Trophoblast cell (in vitro differentiated cells and primary cell): Measurements from ENCODE around the gene PLEK2.
A peak's percentile ranks its signal among the peaks of the same experiment; 100 is the strongest.

Source experiments
- DNase-seq, 2 donors: peaks; one replicate each; pipeline ENCODE4 v3.0.0-alpha.2; 2016
- H2AFZ ChIP-seq: 2 replicates; pipeline ENCODE4 v1.6.1; 2013; ENCODE audit warnings: low read length, moderate library complexity, mild to moderate bottlenecking; ENCODE audit not compliant: insufficient read depth, poor library complexity
- H2AK5ac ChIP-seq: 2 replicates; pipeline ENCODE4 v1.6.1; 2013; ENCODE audit warnings: mild to moderate bottlenecking, low read length
- H2BK120ac ChIP-seq: 2 replicates; pipeline ENCODE4 v1.6.1; 2013; ENCODE audit warnings: low read length, mild to moderate bottlenecking, moderate library complexity; ENCODE audit not compliant: insufficient read depth, poor library complexity
- H2BK12ac ChIP-seq: 2 replicates; pipeline ENCODE4 v1.6.1; 2013; ENCODE audit warnings: mild to moderate bottlenecking, low read length, moderate library complexity
- H2BK5ac ChIP-seq: 2 replicates; pipeline ENCODE4 v1.6.1; 2013; ENCODE audit warnings: low read length, low read depth, moderate library complexity, mild to moderate bottlenecking; ENCODE audit not compliant: poor library complexity
- H3K14ac ChIP-seq: 2 replicates; pipeline ENCODE4 v1.6.1; 2013; ENCODE audit warnings: mild to moderate bottlenecking, low read length
- H3K18ac ChIP-seq: 2 replicates; pipeline ENCODE4 v1.6.1; 2013; ENCODE audit warnings: mild to moderate bottlenecking, low read length
- H3K23ac ChIP-seq: 2 replicates; pipeline ENCODE4 v1.6.1; 2013; ENCODE audit warnings: low read length
- H3K27ac ChIP-seq: 2 replicates; pipeline ENCODE4 v1.5.1; 2013; ENCODE audit warnings: low read depth, mild to moderate bottlenecking, inconsistent platforms, low read length, moderate library complexity
- H3K27me3 ChIP-seq: 2 replicates; pipeline ENCODE4 v1.6.1; 2013; ENCODE audit warnings: inconsistent platforms, mild to moderate bottlenecking, low read length, moderate library complexity; ENCODE audit not compliant: insufficient read depth
- H3K36me3 ChIP-seq, 2 experiments: 1 replicate in 1 of 2; 2 replicates in 1 of 2; pipeline ENCODE4 v1.6.1; 2013; ENCODE audit warnings: low read length in 2 of 2, mild to moderate bottlenecking in 2 of 2, moderate library complexity in 1 of 2; ENCODE audit not compliant: insufficient read depth in 2 of 2, control insufficient read depth in 1 of 2
- H3K4ac ChIP-seq: 2 replicates; pipeline ENCODE4 v1.6.1; 2013; ENCODE audit warnings: low read depth, mild to moderate bottlenecking, low read length, moderate library complexity
- H3K4me1 ChIP-seq, 2 experiments: 1 replicate in 1 of 2; 2 replicates in 1 of 2; pipeline ENCODE4 v1.6.1; 2013; ENCODE audit warnings: low read length in 2 of 2, mild to moderate bottlenecking in 2 of 2, moderate library complexity in 1 of 2; ENCODE audit not compliant: insufficient read depth in 2 of 2, control insufficient read depth in 1 of 2
- H3K4me2 ChIP-seq: 2 replicates; pipeline ENCODE4 v1.6.1; 2013; ENCODE audit warnings: inconsistent platforms, mild to moderate bottlenecking, low read length, moderate library complexity
- H3K4me3 ChIP-seq: 2 replicates; pipeline ENCODE4 v1.5.1; 2013; ENCODE audit warnings: mild to moderate bottlenecking, low read depth, low read length, inconsistent platforms
- H3K79me1 ChIP-seq: one replicate; pipeline ENCODE4 v1.6.1; 2013; ENCODE audit warnings: low read length
- H3K79me2 ChIP-seq: 2 replicates; pipeline ENCODE4 v1.6.1; 2013; ENCODE audit warnings: low read length, mild to moderate bottlenecking; ENCODE audit not compliant: control insufficient read depth, insufficient read depth, poor library complexity
- H3K9ac ChIP-seq: 2 replicates; pipeline ENCODE4 v1.6.1; 2013; ENCODE audit warnings: mild to moderate bottlenecking, low read length
- H3K9me3 ChIP-seq: 2 replicates; pipeline ENCODE4 v1.6.1; 2013; ENCODE audit warnings: low read depth, mild to moderate bottlenecking, control low read depth, inconsistent platforms, low read length; ENCODE audit not compliant: insufficient read depth
- H4K12ac ChIP-seq: 2 replicates; pipeline ENCODE4 v1.6.1; 2013; ENCODE audit warnings: low read depth, mild to moderate bottlenecking, low read length, moderate library complexity
- H4K8ac ChIP-seq: 2 replicates; pipeline ENCODE4 v1.6.1; 2013; ENCODE audit warnings: low read depth, mild to moderate bottlenecking, low read length, moderate library complexity
- H4K91ac ChIP-seq: one replicate; pipeline ENCODE4 v1.6.1; 2013; ENCODE audit warnings: low read depth, mild to moderate bottlenecking, low read length, moderate library complexity
- WGBS: extraction: QIAGEN DNeasy Blood & Tissue Kit; methylation state at CpG from one replicate; pipeline ENCODE4 v1.1.7; 2013; ENCODE audit warnings: missing lambda C conversion rate; ENCODE audit not compliant: insufficient read length, insufficient coverage; ENCODE audit errors: extremely low coverage; 5-methylcytosine and 5-hydroxymethylcytosine counted together

Gene PLEK2

GRCh38 chr14:67424539-67424938, 12.6 kb upstream of the PLEK2 start:
- H3K9me3 ChIP-seq = no peaks in the 10 kb centered on the region
- no peak overlapping the region for H3K9ac ChIP-seq
- no peaks in the 10 kb centered on the region for H3K79me1 ChIP-seq
- no peak overlapping the region for H3K18ac ChIP-seq
- DNase-seq = no peak
- H2BK5ac ChIP-seq = no peak overlapping the region
- no peaks in the 10 kb centered on the region for H3K79me2 ChIP-seq
- no peak overlapping the region for H2AFZ ChIP-seq
- no peaks in the 10 kb centered on the region for H3K36me3 ChIP-seq
- H2BK12ac ChIP-seq = no peak overlapping the region
- no peak overlapping the region for H4K12ac ChIP-seq
- no peak overlapping the region for H4K8ac ChIP-seq
- H3K23ac ChIP-seq = no peak overlapping the region
- H3K27ac ChIP-seq = no peak overlapping the region
- no peak overlapping the region for H2AK5ac ChIP-seq
- H3K4me1 ChIP-seq = no peaks in the 10 kb centered on the region
- no peak overlapping the region for H3K4me3 ChIP-seq
- H2BK120ac ChIP-seq = no peak overlapping the region
- no peak overlapping the region for H4K91ac ChIP-seq
- no peak overlapping the region for H3K14ac ChIP-seq
- WGBS = no CpG with 5 or more reads among the region's 3 CpGs
- H3K27me3 ChIP-seq = no peaks in the 10 kb centered on the region
- H3K4ac ChIP-seq = no peak overlapping the region
- no peak overlapping the region for H3K4me2 ChIP-seq

- Histone ChIP-seq H4K91ac (no peak overlapping the region), H2BK120ac (no peak overlapping the region), H3K79me2 (no peaks in the 10 kb centered on the region), H2BK12ac (no peak overlapping the region), H3K14ac (no peak overlapping the region), H3K4me1 (peaks cover 3% of the 10 kb centered on the region in 2 experiments), H2AFZ (no peak overlapping the region), H3K36me3 (no peaks in the 10 kb centered on the region), H3K9ac (no peak overlapping the region), H2BK5ac (no peak overlapping the region), H3K4me2 (no peak overlapping the region), H4K8ac (no peak overlapping the region), H3K18ac (no peak overlapping the region), H2AK5ac (no peak overlapping the region), H3K79me1 (no peaks in the 10 kb centered on the region), H3K27me3 (no peaks in the 10 kb centered on the region), H3K4me3 (no peak overlapping the region), H3K27ac (no peak overlapping the region), H3K23ac (no peak overlapping the region), H3K9me3 (peaks cover 1% of the 10 kb centered on the region), H3K4ac (no peak overlapping the region), H4K12ac (no peak overlapping the region)
- no CpG with 5 or more reads among the region's 2 CpGs for WGBS
- no peak for DNase-seq
These were observed 11.5 kb upstream of the PLEK2 start for GRCh38 chr14:67423424-67423823.

- H3K4me3 ChIP-seq = no peak overlapping the region
- no peak overlapping the region for H2BK12ac ChIP-seq
- peaks cover 3% of the 10 kb centered on the region in 2 experiments for H3K4me1 ChIP-seq
- no peaks in the 10 kb centered on the region for H3K36me3 ChIP-seq
- H3K27me3 ChIP-seq = no peaks in the 10 kb centered on the region
- H3K9me3 ChIP-seq = peaks cover 1% of the 10 kb centered on the region
- H3K14ac ChIP-seq = no peak overlapping the region
- no peak overlapping the region for H3K4ac ChIP-seq
- no peaks in the 10 kb centered on the region for H3K79me1 ChIP-seq
- no peak overlapping the region for H2AFZ ChIP-seq
- WGBS = no CpG with 5 or more reads among the region's 11 CpGs
- no peak for DNase-seq
- no peak overlapping the region for H2AK5ac ChIP-seq
- no peak overlapping the region for H4K91ac ChIP-seq
- H2BK120ac ChIP-seq = no peak overlapping the region
- no peak overlapping the region for H2BK5ac ChIP-seq
- H4K8ac ChIP-seq = no peak overlapping the region
- no peak overlapping the region for H3K27ac ChIP-seq
- no peak overlapping the region for H3K4me2 ChIP-seq
- H3K79me2 ChIP-seq = no peaks in the 10 kb centered on the region
- H3K9ac ChIP-seq = no peak overlapping the region
- H3K18ac ChIP-seq = no peak overlapping the region
- H3K23ac ChIP-seq = no peak overlapping the region
- H4K12ac ChIP-seq = no peak overlapping the region
These were observed 9.6 kb upstream of the PLEK2 start for GRCh38 chr14:67421356-67422224.

- Histone ChIP-seq H3K4me3 (no peak overlapping the region), H3K23ac (no peak overlapping the region), H3K27ac (no peak overlapping the region), H3K79me1 (no peaks in the 10 kb centered on the region), H4K8ac (no peak overlapping the region), H3K18ac (no peak overlapping the region), H4K12ac (no peak overlapping the region), H2AFZ (no peak overlapping the region), H3K27me3 (no peaks in the 10 kb centered on the region), H3K9ac (no peak overlapping the region), H3K36me3 (no peaks in the 10 kb centered on the region), H3K4ac (no peak overlapping the region), H4K91ac (no peak overlapping the region), H3K4me1 (peaks cover 3% of the 10 kb centered on the region in 2 experiments), H3K9me3 (peaks cover 1% of the 10 kb centered on the region), H3K14ac (no peak overlapping the region), H3K79me2 (no peaks in the 10 kb centered on the region), H2BK5ac (no peak overlapping the region), H2AK5ac (no peak overlapping the region), H2BK120ac (no peak overlapping the region), H2BK12ac (no peak overlapping the region), H3K4me2 (no peak overlapping the region)
- no CpG with 5 or more reads among the region's 12 CpGs for WGBS
- peak in 1 of 2 donors; percentile 34 for DNase-seq
These were observed 8.3 kb upstream of the PLEK2 start for GRCh38 chr14:67420102-67420739.
